ENCODE data around the gene BZW1. TPM values are rescaled to one million over a fixed set of nuclear protein-coding genes. Genes with fewer than 3 reads are reported as not detected.

Gene BZW1
- total and polyA plus RNA-seq, 8 donors: 207 to 255 (median 220) TPM

DNA sequence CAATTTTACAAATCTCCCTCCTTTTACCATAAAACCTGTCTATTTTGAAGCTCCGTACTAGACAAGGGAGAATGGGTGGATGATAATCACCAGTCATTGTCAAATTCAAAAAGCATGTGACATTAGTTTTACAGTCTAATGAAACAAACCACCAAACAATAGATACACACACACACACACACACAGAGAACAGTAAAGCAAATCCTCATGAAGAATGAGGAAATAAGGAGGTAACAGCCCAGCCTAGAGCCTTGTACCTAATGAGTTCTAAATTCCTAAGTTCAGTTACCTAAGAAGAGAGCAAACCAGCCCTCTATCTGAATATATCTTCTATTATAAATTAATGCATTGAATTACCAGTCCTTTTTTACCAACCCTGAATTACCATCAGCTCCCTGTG lies 36.8 kb upstream of the BZW1 start:
- no peak overlapping the region for H3K4me3 ChIP-seq
- TF ChIP-seq, protein P1, sequence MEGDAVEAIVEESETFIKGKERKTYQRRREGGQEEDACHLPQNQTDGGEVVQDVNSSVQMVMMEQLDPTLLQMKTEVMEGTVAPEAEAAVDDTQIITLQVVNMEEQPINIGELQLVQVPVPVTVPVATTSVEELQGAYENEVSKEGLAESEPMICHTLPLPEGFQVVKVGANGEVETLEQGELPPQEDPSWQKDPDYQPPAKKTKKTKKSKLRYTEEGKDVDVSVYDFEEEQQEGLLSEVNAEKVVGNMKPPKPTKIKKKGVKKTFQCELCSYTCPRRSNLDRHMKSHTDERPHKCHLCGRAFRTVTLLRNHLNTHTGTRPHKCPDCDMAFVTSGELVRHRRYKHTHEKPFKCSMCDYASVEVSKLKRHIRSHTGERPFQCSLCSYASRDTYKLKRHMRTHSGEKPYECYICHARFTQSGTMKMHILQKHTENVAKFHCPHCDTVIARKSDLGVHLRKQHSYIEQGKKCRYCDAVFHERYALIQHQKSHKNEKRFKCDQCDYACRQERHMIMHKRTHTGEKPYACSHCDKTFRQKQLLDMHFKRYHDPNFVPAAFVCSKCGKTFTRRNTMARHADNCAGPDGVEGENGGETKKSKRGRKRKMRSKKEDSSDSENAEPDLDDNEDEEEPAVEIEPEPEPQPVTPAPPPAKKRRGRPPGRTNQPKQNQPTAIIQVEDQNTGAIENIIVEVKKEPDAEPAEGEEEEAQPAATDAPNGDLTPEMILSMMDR (IDR thresholded peaks at IDR 0.05): no peak
- H3K27ac ChIP-seq: no peak overlapping the region
- H3K36me3 ChIP-seq: no peaks in the 10 kb centered on the region
- intact Hi-C loops (cut with DNase I): no loop called here
- ATAC-seq (no peak), DNase-seq (no peak)
- H3K4me1 ChIP-seq: no peaks in the 10 kb centered on the region
- no peaks in the 10 kb centered on the region for H3K27me3 ChIP-seq
- H3K9me3 ChIP-seq: no peaks in the 10 kb centered on the region

DNA sequence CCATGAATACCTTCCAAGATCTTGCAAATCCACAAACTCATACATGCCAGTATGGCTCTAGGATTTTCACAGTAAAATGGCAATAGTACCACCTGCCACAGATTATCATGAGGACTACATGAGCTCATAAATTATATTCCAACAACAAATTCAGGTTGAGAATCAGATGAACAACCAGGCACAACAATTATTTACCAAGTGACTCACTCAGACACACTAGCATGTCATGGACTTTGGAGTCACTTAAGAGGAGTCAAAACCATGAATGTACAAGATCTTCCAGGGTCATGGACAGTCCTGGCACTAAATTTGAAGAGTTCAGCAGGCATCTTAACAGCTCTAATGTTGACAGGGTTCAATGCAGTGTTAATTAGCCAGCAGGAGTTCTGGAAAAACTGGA lies 34.4 kb upstream of the BZW1 start:
- TF ChIP-seq, protein P1 (IDR thresholded peaks at IDR 0.05): no peak

DNA sequence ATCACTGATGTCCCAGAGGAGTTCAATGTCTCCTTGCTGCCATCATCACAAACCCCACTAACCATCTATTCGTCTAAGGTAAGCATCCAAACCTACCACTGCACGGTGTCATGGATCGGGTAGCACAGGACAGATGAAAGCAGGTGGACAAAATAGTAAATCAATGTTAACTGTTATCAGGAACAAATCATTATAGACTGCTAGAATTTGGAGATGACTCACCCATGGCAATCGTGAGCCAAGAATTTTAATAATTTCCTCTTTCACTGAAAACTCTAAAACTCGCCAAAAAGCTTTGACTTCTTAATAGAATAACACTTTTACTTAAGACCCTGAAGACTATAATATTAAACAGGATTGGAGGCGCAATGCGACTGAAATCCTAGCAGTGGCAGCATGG lies 33.7 kb upstream of the BZW1 start:
- intact Hi-C loops (cut with DNase I): no loop called here
- Histone ChIP-seq H3K9me3 (no peaks in the 10 kb centered on the region), H3K4me1 (no peaks in the 10 kb centered on the region), H3K36me3 (no peaks in the 10 kb centered on the region), H3K27me3 (no peaks in the 10 kb centered on the region), H3K4me3 (no peak overlapping the region), H3K27ac (no peak overlapping the region)
- TF ChIP-seq, protein P1 (IDR thresholded peaks at IDR 0.05): no peak
- ATAC-seq (no peak), DNase-seq (no peak)

More for the DNA sequence above, 34.4 kb upstream of the BZW1 start:
- intact Hi-C loops (cut with DNase I): no loop called here
- no peaks in the 10 kb centered on the region for H3K27me3 ChIP-seq
- ATAC-seq (no peak), DNase-seq (no peak)
- no peaks in the 10 kb centered on the region for H3K36me3 ChIP-seq
- H3K9me3 ChIP-seq: no peaks in the 10 kb centered on the region
- H3K4me3 ChIP-seq: no peak overlapping the region
- H3K4me1 ChIP-seq: no peaks in the 10 kb centered on the region
- H3K27ac ChIP-seq: no peak overlapping the region

DNA sequence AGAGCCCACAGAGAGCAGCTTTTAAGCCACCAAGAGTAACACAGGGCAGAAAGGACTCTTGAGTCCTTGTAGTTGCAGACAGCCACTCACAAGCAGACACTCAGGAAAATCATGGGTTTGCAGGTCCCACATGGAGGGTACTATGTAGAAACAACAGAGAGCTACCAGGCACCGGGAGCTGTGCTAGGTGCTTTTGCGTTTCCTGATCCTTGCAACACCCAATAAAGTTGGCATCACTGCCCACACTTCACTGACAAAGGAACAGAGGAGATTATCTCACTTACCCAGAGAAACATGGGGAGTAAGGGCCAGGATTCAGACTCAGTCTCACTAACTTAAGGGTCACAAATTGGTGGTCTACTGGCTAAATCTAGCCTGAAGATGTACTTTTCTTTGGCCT lies 32.5 kb upstream of the BZW1 start:
- ATAC-seq (no peak), DNase-seq (no peak)
- Histone ChIP-seq H3K4me3 (no peak overlapping the region), H3K9me3 (no peaks in the 10 kb centered on the region), H3K36me3 (no peaks in the 10 kb centered on the region), H3K4me1 (no peaks in the 10 kb centered on the region), H3K27me3 (no peaks in the 10 kb centered on the region), H3K27ac (no peak overlapping the region)
- TF ChIP-seq, protein P1 (IDR thresholded peaks at IDR 0.05): no peak
- intact Hi-C loops (cut with DNase I): no loop called here

DNA sequence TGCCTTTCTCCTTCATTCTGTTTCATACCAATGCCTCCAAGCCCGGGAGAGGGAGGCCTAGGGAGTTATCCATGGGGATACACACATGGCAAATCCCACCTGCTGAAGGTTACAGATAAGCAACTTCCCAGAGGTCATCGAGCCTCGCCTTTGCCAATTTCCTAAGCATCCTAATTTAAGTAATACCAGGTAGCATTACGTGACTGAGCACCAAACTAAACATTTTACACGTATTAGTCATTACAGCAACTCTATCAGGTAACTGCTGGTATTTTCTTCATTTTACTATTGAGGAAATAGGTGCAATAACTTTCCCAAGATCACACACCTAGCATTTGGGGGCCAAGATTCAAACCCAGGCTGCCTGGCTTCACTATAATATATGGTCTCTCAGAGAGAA lies 30.1 kb upstream of the BZW1 start:
- intact Hi-C loops (cut with DNase I): no loop called here

More for the DNA sequence above, 30.1 kb upstream of the BZW1 start:
- TF ChIP-seq, protein P1 (IDR thresholded peaks at IDR 0.05): no peak
- Histone ChIP-seq H3K27ac (no peak overlapping the region), H3K9me3 (no peaks in the 10 kb centered on the region), H3K4me1 (no peaks in the 10 kb centered on the region), H3K4me3 (no peak overlapping the region), H3K27me3 (no peaks in the 10 kb centered on the region), H3K36me3 (no peaks in the 10 kb centered on the region)
- no peak for ATAC-seq
- DNase-seq: no peak

Measured in left lung (tissue), 10 donors.